Ishikawa (cell line): ENCODE data around the gene ABCB9.

Source experiments
- CEBPB ChIP-seq: IDR thresholded peaks from 2 replicates; pipeline ENCODE4 v1.6.1; 2012
- EP300 ChIP-seq: IDR thresholded peaks from 2 replicates; pipeline ENCODE4 v1.6.1; 2012; ENCODE audit warnings: borderline replicate concordance
- NFIC ChIP-seq: IDR thresholded peaks from 2 replicates; pipeline ENCODE4 v1.6.1; 2012
- RAD21 ChIP-seq: IDR thresholded peaks from 2 replicates; pipeline ENCODE4 v1.6.1; 2012; ENCODE audit warnings: low read depth
- TAF1 ChIP-seq: IDR thresholded peaks from 2 replicates; pipeline ENCODE4 v1.6.1; 2012; ENCODE audit warnings: low read depth, mild to moderate bottlenecking
- YY1 ChIP-seq: IDR thresholded peaks from 2 replicates; pipeline ENCODE4 v1.6.1; 2012; ENCODE audit warnings: low read depth
- TF ChIP-seq, protein P1 (sequence below): IDR thresholded peaks from 2 replicates; pipeline ENCODE4 v1.6.1; 2012

- TF ChIP-seq, protein P1, sequence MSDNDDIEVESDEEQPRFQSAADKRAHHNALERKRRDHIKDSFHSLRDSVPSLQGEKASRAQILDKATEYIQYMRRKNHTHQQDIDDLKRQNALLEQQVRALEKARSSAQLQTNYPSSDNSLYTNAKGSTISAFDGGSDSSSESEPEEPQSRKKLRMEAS, result no peak
- TF ChIP-seq NFIC, result no peak
- TF ChIP-seq CEBPB, result no peak
- no peak for TF ChIP-seq TAF1
- no peak for TF ChIP-seq EP300
- TF ChIP-seq RAD21, result no peak
- no peak for TF ChIP-seq YY1
Measured at GRCh38 chr12:122888232-122888752, 78.0 kb downstream of the ABCB9 start.
